ENCODE results near the gene LTF.

The LTF gene

GRCh38 chr3:46470831-46471230 is 6.1 kb upstream of the LTF start:
- DNase-seq (ENCODE audit: low read depth in 2 of 3, low spot score in 2 of 3) = no peak

GRCh38 chr3:46469680-46470357 is 5.1 kb upstream of the LTF start:
- no peak for DNase-seq (ENCODE audit: low read depth in 2 of 3, low spot score in 2 of 3)

GRCh38 chr3:46468753-46469600 is 4.3 kb upstream of the LTF start:
- no peak for DNase-seq (ENCODE audit: low read depth in 2 of 3, low spot score in 2 of 3)

- DNase-seq (ENCODE audit: low read depth in 2 of 3, low spot score in 2 of 3) = no peak
Observed at GRCh38 chr3:46467562-46467961, 2.9 kb upstream of the LTF start.

- no peak for DNase-seq (ENCODE audit: low read depth in 2 of 3, low spot score in 2 of 3)
Observed at GRCh38 chr3:46466871-46467403, 2.2 kb upstream of the LTF start.

- DNase-seq (ENCODE audit: low read depth in 2 of 3, low spot score in 2 of 3) = no peak
Observed at GRCh38 chr3:46466273-46466672, 1.6 kb upstream of the LTF start.

- no peak for DNase-seq (ENCODE audit: low read depth in 2 of 3, low spot score in 2 of 3)
Observed at GRCh38 chr3:46465196-46465520, 453 bp upstream of the LTF start.

- DNase-seq (ENCODE audit: low read depth in 2 of 3, low spot score in 2 of 3) = no peak
Observed at GRCh38 chr3:46463868-46464241, 850 bp downstream of the LTF start.

- no peak for DNase-seq (ENCODE audit: low read depth in 2 of 3, low spot score in 2 of 3)
Observed at GRCh38 chr3:46463120-46463867, 1.4 kb downstream of the LTF start.

- DNase-seq (ENCODE audit: low read depth in 2 of 3, low spot score in 2 of 3) = no peak
Observed at GRCh38 chr3:46462511-46462910, 2.2 kb downstream of the LTF start.

- DNase-seq (ENCODE audit: low read depth in 2 of 3, low spot score in 2 of 3) = no peak
Observed at GRCh38 chr3:46462111-46462510, 2.6 kb downstream of the LTF start.

- DNase-seq (ENCODE audit: low read depth in 2 of 3, low spot score in 2 of 3) = no peak
Observed at GRCh38 chr3:46460051-46460450, 4.7 kb downstream of the LTF start.

GRCh38 chr3:46456118-46456517 is 8.6 kb downstream of the LTF start:
- DNase-seq (ENCODE audit: low read depth in 2 of 3, low spot score in 2 of 3) = no peak

GRCh38 chr3:46455231-46456115 is 9.2 kb downstream of the LTF start:
- DNase-seq (ENCODE audit: low read depth in 2 of 3, low spot score in 2 of 3) = no peak

GRCh38 chr3:46454606-46455005 is 10.1 kb downstream of the LTF start:
- no peak for DNase-seq (ENCODE audit: low read depth in 2 of 3, low spot score in 2 of 3)

GRCh38 chr3:46454209-46454595 is 10.5 kb downstream of the LTF start:
- DNase-seq (ENCODE audit: low read depth in 2 of 3, low spot score in 2 of 3) = no peak

- DNase-seq (ENCODE audit: low read depth in 2 of 3, low spot score in 2 of 3) = no peak
Observed at GRCh38 chr3:46453526-46454208, 11.0 kb downstream of the LTF start.

GRCh38 chr3:46449755-46450552 is 14.8 kb downstream of the LTF start:
- no peak for DNase-seq (ENCODE audit: low read depth in 2 of 3, low spot score in 2 of 3)

- no peak for DNase-seq (ENCODE audit: low read depth in 2 of 3, low spot score in 2 of 3)
Observed at GRCh38 chr3:46448721-46449120, 16.0 kb downstream of the LTF start.
